ENCODE results near the gene PPT1. TPM values are rescaled to one million over a fixed set of nuclear protein-coding genes. Genes with fewer than 3 reads are reported as not detected.
A peak's percentile ranks its signal among the peaks of the same experiment; 100 is the strongest.
"Not testable (repeated sequence)": the region's sequence is repeated elsewhere in the genome, so short reads cannot be mapped to it uniquely, and the experiment has no call there.

PPT1 gene
- total RNA-seq, 3 donors from 2014 or later = 16.7 to 63.1 (median 39.1) TPM

DNA sequence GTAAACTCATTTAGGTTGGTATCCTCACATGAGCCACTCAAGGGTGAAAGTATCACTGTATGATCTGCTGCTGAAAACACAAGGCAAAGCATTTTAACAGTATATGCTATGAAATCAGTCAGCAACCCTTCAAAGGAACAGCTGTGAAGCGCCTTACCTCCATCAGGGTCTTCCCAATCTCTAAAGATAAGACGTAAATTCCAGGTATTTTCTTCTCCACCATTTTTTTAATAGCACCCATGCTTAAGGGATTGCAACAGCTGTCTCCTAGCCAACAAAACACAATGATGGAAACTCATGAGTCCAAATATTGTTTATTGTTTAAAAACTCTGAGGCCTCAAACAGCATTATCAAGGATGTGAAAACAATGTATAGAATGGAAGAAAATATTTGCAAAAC, 4.8 kb downstream of the PPT1 start:
- intact Hi-C loops (cut with DNase I, micrococcal nuclease) = no loop called here
- Histone ChIP-seq H3K4me1 (ENCODE audit: low read depth) (peaks cover 3% of the 10 kb centered on the region), H3K36me3 (ENCODE audit: low read depth) (no peaks in the 10 kb centered on the region), H3K4me3 (no peak overlapping the region), H3K9me3 (no peaks in the 10 kb centered on the region)
- DNase-seq = no peak
- TF ChIP-seq, protein P1, sequence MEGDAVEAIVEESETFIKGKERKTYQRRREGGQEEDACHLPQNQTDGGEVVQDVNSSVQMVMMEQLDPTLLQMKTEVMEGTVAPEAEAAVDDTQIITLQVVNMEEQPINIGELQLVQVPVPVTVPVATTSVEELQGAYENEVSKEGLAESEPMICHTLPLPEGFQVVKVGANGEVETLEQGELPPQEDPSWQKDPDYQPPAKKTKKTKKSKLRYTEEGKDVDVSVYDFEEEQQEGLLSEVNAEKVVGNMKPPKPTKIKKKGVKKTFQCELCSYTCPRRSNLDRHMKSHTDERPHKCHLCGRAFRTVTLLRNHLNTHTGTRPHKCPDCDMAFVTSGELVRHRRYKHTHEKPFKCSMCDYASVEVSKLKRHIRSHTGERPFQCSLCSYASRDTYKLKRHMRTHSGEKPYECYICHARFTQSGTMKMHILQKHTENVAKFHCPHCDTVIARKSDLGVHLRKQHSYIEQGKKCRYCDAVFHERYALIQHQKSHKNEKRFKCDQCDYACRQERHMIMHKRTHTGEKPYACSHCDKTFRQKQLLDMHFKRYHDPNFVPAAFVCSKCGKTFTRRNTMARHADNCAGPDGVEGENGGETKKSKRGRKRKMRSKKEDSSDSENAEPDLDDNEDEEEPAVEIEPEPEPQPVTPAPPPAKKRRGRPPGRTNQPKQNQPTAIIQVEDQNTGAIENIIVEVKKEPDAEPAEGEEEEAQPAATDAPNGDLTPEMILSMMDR (IDR thresholded peaks at IDR 0.05) = no peak
- no peak for ATAC-seq

DNA sequence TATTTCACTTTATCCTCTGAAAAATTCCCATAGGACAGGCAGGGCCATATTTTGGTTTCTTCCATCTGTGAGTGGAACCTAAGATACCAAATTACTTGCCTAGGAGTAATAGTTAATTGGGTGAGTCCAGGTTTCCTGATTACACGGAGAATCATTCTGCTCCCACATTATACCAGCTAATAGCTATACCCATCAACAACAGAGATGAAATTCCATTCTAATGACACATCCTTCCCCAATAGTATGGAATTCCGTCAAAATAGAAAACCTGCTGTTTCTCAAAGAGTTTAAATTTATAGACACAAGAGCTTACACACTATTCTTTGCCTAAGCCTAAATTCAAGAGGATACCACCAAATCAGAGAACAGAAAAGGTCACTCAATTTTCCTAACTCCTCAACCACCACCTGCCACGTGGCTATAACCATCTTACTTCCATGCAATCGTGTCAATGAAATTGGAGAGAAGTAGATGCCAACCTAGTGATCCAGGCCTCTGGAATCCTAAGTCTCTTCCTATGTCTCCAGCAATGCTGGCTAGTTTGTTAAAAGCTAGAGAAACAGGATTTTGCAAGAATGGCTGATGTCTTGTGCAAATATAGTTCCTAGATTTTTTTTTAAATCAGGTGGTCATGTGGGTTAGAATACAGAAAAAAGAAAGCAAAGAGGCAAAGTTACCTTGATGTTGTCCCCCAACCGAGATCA, 6.2 kb downstream of the PPT1 start:
- no peaks in the 10 kb centered on the region for H3K9me3 ChIP-seq
- no peaks in the 10 kb centered on the region for H3K4me1 ChIP-seq (ENCODE audit: low read depth)
- DNase-seq (no peak), ATAC-seq (no peak)
- intact Hi-C loops (cut with DNase I, micrococcal nuclease) = no loop called here
- TF ChIP-seq, protein P1 (IDR thresholded peaks at IDR 0.05) = no peak
- H3K4me3 ChIP-seq = no peak overlapping the region
- H3K36me3 ChIP-seq (ENCODE audit: low read depth) = no peaks in the 10 kb centered on the region

DNA sequence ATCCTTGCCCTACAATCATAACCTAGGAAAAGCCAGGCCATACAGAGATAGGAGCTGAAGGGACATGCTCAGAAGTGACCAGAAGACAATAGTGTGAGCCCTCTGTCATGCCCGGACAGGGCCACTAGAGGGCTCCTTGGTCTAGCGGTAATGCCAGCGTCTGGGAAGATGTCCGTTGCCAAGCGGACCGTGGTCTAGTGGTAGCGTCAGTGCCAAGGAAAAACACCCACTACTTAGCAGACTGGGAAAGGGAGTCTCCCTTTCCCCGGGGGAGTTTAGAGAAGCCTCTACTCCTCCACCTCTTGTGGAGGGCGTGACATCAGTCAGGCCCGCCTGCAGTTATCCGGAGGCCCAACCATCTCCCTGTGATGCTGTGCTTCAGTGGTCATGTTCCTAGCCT, 12.3 kb downstream of the PPT1 start:
- ATAC-seq; H3K9me3 ChIP-seq; H3K36me3 ChIP-seq (ENCODE audit: low read depth); intact Hi-C loops (cut with DNase I, micrococcal nuclease); H3K4me1 ChIP-seq (ENCODE audit: low read depth); H3K4me3 ChIP-seq: not testable (repeated sequence)
- peak; percentile 60 to 81 (median 76) for DNase-seq
- TF ChIP-seq, protein P1 (IDR thresholded peaks at IDR 0.05) = peak; percentile 66

DNA sequence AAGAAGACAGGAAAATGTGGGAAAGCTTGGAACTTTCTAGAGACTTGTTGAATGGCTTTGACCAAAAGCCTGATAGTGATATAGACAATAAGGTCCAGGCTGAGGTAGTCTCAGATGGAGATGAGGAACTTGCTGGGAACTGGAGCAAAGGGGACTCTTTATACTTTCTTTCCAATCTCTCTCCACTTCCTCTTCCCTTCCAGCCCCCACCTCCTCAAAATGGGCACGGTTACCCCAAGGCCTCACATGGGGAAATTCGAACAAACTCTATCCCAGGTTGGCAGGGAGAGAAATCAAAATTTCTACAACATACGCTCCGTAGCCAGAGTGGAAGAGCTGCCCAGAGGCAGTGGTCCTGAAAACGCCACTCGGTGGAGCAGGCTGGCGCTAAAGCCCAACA, 15.2 kb downstream of the PPT1 start:
- no peak for ATAC-seq
- Histone ChIP-seq H3K36me3 (ENCODE audit: low read depth) (no peaks in the 10 kb centered on the region), H3K4me1 (ENCODE audit: low read depth) (no peaks in the 10 kb centered on the region), H3K4me3 (no peak overlapping the region), H3K9me3 (no peaks in the 10 kb centered on the region)
- intact Hi-C loops (cut with DNase I, micrococcal nuclease) = no loop called here
- TF ChIP-seq, protein P1 (IDR thresholded peaks at IDR 0.05) = no peak
- no peak for DNase-seq

DNA sequence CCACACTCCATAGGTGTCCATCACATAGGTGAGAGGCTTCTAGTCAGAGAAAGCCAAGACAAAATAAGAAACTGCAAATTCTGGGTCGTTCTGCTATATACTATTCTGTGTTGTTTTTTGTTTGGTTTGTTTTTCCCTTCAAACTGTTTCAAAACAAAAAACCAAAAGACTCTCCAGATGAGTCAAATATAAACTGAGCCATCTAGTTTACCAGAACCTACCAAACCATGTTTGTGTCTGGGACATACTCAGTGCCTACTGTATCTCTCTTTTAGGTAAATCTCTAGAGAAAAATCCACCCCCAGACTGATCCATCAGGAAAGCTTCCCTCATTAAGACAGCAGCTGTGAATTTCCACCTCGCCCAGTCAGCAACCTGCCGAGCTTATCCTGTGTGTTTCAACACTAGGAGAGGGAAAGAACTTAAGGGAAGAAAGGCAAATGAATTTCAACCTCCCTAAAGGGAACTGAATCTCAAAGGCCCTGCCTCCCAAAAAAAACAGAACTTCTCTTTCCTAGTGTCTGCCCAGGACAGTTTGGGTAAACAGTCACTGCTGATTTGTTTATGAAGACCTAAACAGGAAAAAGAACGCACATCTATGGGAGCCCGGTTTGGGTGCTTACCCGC, 17.2 kb downstream of the PPT1 start:
- H3K9me3 ChIP-seq = no peaks in the 10 kb centered on the region
- H3K36me3 ChIP-seq (ENCODE audit: low read depth) = no peaks in the 10 kb centered on the region
- no peak for DNase-seq
- intact Hi-C loops (cut with DNase I, micrococcal nuclease) = no loop called here
- TF ChIP-seq, protein P1 (IDR thresholded peaks at IDR 0.05) = no peak
- H3K4me3 ChIP-seq = no peak overlapping the region
- no peak for ATAC-seq
- H3K4me1 ChIP-seq (ENCODE audit: low read depth) = no peaks in the 10 kb centered on the region

All from mucosa of descending colon (tissue), 3 donors.